Activated T-cell treated with anti-CD3 and anti-CD28 coated beads, Interleukin-2, amount 50 U/mL, for 48 hours (primary cell): ENCODE measurements around the gene NTN1.
"Not testable (repeated sequence)": the region's sequence is repeated elsewhere in the genome, so short reads cannot be mapped to it uniquely, and the experiment has no call there.

Experiments used
- DNase-seq, 2 experiments: peaks; one replicate each; pipeline ENCODE4 v3.0.0-alpha.2; 2020

The NTN1 gene

GRCh38 chr17:9125722-9126121 is 104.4 kb downstream of the NTN1 start:
- DNase-seq, result no peak

- DNase-seq, result no peak
Observed at GRCh38 chr17:9127340-9127739, 106.0 kb downstream of the NTN1 start.

- DNase-seq, result no peak
Observed at GRCh38 chr17:9131371-9131770, 110.1 kb downstream of the NTN1 start.

GRCh38 chr17:9132291-9132690 is 111.0 kb downstream of the NTN1 start:
- DNase-seq, result no peak

DNA sequence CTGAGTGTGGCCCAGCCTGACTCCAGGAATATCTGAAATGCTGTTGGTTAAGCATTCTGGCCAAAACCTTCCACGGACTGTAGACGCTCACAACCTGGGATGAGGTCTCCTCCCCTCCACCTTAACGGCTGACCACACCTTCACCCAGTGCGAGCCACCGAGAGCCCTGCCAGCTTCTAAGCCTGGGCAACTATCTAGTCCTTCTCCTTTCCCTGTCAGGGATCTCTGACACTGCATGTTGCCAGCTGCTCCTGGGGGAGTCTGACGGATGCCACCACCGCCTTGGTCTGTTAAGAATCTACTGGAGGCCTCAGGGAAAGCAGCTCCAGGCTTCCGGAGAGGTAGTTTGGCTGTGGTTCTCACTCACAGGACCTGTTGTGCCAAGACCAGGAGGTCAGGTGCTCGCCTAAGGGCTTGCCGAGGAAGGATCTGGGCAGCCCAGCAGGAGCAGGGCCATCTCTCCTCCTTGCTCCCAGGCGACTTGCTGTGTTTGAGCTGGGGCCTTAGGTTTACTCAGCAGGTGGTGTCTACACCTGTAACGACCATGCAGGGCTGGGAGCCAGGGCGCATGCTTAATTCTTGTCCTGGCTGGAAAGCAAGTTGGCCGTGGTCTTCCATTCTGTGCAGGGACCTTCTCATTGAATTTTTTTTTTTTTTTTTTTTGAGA is 111.8 kb downstream of the NTN1 start:
- DNase-seq, result no peak

GRCh38 chr17:9138161-9138717 is 116.9 kb downstream of the NTN1 start:
- DNase-seq, result no peak

DNA sequence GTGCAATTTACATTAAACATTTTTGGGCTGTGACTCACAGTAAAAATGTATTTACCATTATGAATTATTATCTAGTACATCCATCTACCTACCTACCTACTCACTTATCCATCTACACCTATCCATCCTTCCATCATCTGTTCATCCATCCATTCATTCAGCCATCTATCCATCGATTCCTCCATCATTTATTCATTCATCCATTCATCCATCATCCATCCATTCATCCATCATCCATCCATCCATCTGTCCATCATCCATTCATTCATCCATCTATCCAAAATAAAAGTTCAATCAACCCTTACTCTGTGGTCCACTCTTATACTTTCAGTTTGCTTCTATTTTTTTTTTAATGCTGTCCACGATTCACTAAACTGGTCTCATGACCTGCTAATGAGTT is 118.4 kb downstream of the NTN1 start:
- DNase-seq, result no peak

DNA sequence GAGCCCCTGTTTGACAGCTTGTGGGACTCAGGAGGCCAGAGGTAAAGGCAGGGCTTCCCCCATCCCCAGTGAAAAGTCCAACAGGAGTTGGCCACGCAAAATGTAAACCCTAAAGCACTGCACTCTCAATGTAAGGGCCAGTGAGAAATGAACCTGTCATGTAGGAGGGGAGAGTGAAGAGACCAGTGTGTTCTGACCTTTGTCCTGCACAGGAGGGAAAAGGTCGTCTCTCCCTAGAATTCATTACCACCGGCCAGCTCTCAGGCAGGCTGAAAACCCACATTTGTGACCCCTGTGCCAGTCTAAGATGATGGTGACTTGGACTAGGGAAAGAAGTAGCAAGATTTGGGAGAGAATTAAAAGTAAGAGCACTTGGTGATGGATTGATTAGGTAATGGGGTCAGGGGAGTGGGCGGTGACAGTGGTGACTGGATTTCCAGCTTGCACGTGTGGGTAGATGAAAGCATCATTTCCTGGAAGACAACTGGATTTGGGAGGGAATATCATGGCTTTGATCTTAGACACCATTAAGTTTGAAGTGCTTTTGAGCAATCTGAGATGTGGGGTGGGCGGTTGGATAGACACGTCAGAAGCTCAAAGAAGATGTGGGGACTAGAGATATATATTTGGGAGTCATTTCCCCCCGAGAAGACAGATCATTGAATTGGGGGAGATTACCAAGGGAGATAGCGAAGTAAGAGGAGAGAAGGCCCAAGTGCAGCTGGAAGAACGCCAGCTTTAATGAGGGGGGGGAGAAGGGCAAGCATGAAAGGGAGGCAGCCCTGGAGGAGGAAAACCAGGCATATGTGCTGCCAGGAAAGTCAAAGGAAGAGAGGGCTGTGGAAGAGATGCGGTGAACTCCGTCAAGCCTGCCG is 119.5 kb downstream of the NTN1 start:
- DNase-seq, result no peak

GRCh38 chr17:9141425-9141753 is 120.1 kb downstream of the NTN1 start:
- DNase-seq, result no peak

GRCh38 chr17:9142772-9143494 is 121.6 kb downstream of the NTN1 start:
- DNase-seq, result no peak

GRCh38 chr17:9144502-9145249 is 123.4 kb downstream of the NTN1 start:
- no peak for DNase-seq

GRCh38 chr17:9146064-9146463 is 124.8 kb downstream of the NTN1 start:
- DNase-seq, result no peak

DNA sequence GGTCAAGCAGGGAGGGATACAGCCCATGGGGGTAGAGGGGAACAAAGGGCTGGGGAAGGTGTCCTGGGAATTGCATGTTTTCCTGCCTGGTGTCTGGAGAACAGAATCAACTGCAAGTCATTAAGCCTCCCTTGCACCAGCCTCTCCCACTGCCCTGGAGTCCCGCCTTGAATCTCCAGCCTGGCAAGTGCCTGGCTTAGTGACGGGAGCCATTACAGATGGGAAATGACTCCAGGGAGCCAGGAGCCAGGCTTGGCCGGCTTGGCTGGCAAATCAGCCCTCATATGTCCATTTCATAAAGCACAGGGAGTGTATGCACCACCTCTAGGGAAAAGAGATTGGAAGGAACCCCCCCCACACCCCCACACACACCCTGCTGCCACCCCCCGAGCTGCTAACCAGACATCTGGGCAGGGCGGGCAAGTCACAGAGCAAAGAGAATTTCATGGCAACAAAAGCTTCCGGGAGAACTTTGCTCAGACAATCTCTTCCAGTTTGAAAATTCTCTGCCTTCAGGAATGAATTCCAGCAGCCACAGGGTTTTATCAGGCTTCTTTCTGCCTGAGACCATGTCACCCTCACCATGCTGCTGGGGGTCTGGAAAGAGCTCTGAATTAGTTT is 127.7 kb downstream of the NTN1 start:
- DNase-seq, result no peak

GRCh38 chr17:9150446-9151090 is 129.3 kb downstream of the NTN1 start:
- no peak for DNase-seq

DNA sequence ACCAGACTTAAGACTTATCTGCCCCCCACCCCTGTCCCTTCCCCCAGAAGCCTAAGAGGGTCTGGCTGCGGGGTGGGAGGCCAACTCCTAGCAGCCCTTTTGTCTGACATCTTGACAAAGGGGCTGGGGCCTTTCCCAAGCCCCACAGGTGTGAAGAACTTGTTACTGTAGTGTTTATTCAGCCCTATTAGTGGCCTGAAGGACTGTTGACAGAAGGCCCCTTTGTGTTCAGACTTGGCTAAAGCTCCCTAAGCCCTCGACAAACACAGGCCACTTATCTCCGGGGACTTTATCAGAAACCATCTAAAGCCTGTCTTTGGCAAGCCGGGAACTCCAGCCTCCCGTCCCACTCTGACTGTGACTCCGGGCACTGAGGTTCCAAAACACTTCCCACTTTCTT is 129.8 kb downstream of the NTN1 start:
- no peak for DNase-seq

- DNase-seq, result not testable (repeated sequence)
Observed at GRCh38 chr17:9151740-9152139, 130.4 kb downstream of the NTN1 start.

DNA sequence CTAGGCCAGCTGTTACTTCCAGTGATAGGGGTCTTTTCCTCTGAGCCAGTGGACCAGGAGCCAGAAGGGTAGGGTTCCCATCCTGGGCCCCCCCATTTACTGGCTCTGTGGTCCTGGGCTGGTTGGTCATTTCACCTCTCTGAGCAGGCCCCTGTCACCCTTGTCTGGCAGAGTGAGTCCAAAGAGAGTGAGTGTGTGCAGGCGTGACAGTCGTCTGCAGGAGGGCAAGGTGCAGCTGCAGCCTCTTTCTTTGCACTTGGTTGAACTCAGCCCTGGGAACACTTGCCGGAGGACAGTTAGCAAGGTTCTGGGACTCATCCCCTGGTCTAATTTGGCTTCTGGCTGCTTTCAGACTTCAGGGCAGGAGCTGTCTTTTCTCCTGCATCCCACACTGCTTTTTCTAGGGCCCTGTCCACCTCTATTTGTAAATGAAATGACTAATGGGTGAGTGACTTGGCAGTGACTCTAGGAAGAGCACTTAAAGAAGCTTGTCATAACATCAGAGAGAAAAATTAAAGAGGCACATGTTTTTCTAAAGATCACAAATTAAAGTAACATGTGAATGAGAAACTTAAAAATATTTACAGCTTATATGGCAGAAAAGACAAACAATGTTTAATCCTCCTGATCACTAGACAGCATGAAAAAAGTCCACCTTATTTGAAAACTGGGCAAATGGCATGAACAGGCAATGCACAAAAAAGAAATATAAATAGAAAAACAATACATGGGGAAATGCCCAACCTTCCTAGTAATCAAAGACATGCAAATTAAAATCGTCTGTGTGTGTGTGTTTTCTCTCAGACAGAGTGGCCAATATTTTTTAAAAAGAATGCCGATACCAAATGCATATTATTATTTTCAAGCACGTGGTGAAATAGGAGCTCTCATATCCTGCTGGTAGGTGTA is 137.5 kb downstream of the NTN1 start:
- DNase-seq, result no peak

GRCh38 chr17:9162275-9162985 is 141.1 kb downstream of the NTN1 start:
- no peak for DNase-seq

GRCh38 chr17:9166788-9167187 is 145.5 kb downstream of the NTN1 start:
- DNase-seq, result no peak

GRCh38 chr17:9167379-9167778 is 146.1 kb downstream of the NTN1 start:
- no peak for DNase-seq
